Smooth muscle cell (in vitro differentiated cells): ENCODE data around the gene PLPP7. TPM values are rescaled to one million over a fixed set of nuclear protein-coding genes. Genes with fewer than 3 reads are reported as not detected.
A peak's percentile ranks its signal among the peaks of the same experiment; 100 is the strongest.
"Not testable (repeated sequence)": the region's sequence is repeated elsewhere in the genome, so short reads cannot be mapped to it uniquely, and the experiment has no call there.

Experiments
- DNase-seq: peaks from one replicate; lab custom pipeline; 2025; ENCODE audit not compliant: unreplicated experiment; lab: John Stamatoyannopoulos, UW
- H2AFZ ChIP-seq: fragments of 200-600 bp; sonication (generic); 2 replicates; pipeline ENCODE4 v1.6.0; 2016; ENCODE audit warnings: antibody characterized with exemption, low read depth, mild to moderate bottlenecking
- H3F3A ChIP-seq: fragments of 200-600 bp; sonication (generic); 2 replicates; pipeline ENCODE4 v1.6.0; 2017; ENCODE audit warnings: antibody characterized with exemption, low read depth
- H3K27ac ChIP-seq: fragments of 200-600 bp; sonication (generic); 2 replicates; pipeline ENCODE4 v1.5.1; 2016; ENCODE audit warnings: low read depth, mild to moderate bottlenecking
- H3K27me3 ChIP-seq: fragments of 200-600 bp; sonication (generic); 2 replicates; pipeline ENCODE4 v1.6.1; 2016; ENCODE audit warnings: low read depth, mild to moderate bottlenecking
- H3K36me3 ChIP-seq: fragments of 200-600 bp; sonication (generic); 2 replicates; pipeline ENCODE4 v1.5.1; 2016; ENCODE audit warnings: low read depth
- H3K4me1 ChIP-seq: fragments of 200-600 bp; sonication (generic); 2 replicates; pipeline ENCODE4 v1.5.1; 2016; ENCODE audit warnings: low read depth
- H3K4me2 ChIP-seq: fragments of 200-600 bp; sonication (generic); 2 replicates; pipeline ENCODE4 v1.6.0; 2016; ENCODE audit warnings: mild to moderate bottlenecking
- H3K4me3 ChIP-seq: fragments of 200-600 bp; sonication (generic); 2 replicates; pipeline ENCODE4 v1.5.1; 2016; ENCODE audit warnings: mild to moderate bottlenecking
- H3K79me2 ChIP-seq: fragments of 200-600 bp; sonication (generic); 2 replicates; pipeline ENCODE4 v1.6.0; 2016; ENCODE audit warnings: low read depth, mild to moderate bottlenecking
- H3K9ac ChIP-seq: fragments of 200-600 bp; sonication (generic); 2 replicates; pipeline ENCODE4 v1.6.0; 2016; ENCODE audit warnings: low read depth
- H3K9me3 ChIP-seq: fragments of 200-600 bp; sonication (generic); replicated peaks from 2 replicates; pipeline ENCODE4 v1.5.1; 2016; ENCODE audit warnings: low read depth
- H4K20me1 ChIP-seq: fragments of 200-600 bp; sonication (generic); 2 replicates; pipeline ENCODE4 v1.6.0; 2016; ENCODE audit warnings: low read depth
- CTCF ChIP-seq: fragments of 200-600 bp; sonication (generic); IDR thresholded peaks from 2 replicates; pipeline ENCODE4 v1.5.1; 2017; ENCODE audit warnings: borderline replicate concordance, mild to moderate bottlenecking, antibody characterized with exemption; ENCODE audit not compliant: insufficient read depth, poor library complexity, severe bottlenecking
- WGBS: methylation state at CpG from one replicate; pipeline ENCODE4 v1.1.7; 2016; ENCODE audit warnings: low lambda C conversion rate; 5-methylcytosine and 5-hydroxymethylcytosine counted together
- polyA plus RNA-seq: library from polyadenylated mRNA; unstranded; fragments of >200 nt; fragmentation: Nextera tagmentation; extraction: Ambion mirVana; gene quantifications from 2 replicates; pipeline ENCODE4 v1.2.1, GENCODE V29; 2016
- total RNA-seq: library from RNA; depleted of rRNA; stranded (reverse); fragments of >200 nt; gene quantifications from 2 replicates; pipeline ENCODE4 v1.2.3, GENCODE V29; 2014

The PLPP7 gene
- total RNA-seq (0.94 and 4.2 TPM in 2 replicates), polyA plus RNA-seq (0.70 and 3.3 TPM in 2 replicates)

- Histone ChIP-seq H3F3A (no peaks in the 10 kb centered on the region), H3K9me3 (no peaks in the 10 kb centered on the region), H2AFZ (peak within 1 kb of the TSS; percentile 28)
Observed at GRCh38 chr9:131289301-131290035, at the start of gene PLPP7. TSS of gene PLPP7 (plus strand) at chr9:131289723. CDS start at chr9:131289998, 275 bp downstream.

DNA sequence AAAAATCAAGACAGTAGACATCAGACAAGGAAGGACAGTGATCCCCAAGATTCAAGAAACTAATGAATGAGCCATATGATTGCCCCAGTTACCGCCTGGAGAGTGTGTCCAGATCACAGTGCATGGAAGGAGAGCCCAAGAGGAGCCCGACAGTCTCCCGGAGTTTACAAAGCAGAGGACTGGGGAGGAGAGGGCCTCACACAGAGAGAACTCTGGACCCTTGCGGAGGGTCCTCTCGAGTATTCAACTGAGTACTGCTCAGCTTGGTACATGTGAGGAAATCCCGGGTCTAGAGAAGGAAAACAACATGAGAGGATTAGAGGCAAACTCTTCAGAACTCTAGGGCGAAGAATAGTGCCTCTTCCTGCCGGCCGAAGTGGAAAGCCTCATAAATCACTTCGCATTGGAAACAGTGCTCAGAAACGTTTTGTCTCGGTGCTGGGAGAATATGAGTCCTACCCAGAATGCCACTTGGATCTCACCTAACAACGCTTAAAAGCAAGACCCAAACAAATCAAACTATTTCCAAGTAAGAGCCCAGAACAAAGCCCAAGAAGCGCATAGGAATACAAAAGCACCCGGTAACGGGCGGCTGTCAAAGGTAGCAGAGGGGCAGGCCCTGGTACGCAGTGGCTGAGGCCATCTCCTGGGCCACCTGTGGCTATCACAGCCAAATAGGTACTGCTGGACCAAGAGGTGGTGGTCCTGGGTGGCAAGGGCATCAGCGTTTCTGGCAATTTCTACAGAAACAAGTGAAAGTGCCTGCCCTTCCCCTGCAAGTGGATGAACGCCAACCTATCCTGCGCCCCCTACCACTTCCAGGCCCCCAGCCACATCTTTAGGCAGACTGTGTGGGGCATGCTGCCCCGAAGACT is 49.2 kb upstream of the PLPP7 start:
- no peaks in the 10 kb centered on the region for H3K36me3 ChIP-seq
- no peaks in the 10 kb centered on the region for H3K79me2 ChIP-seq
- whole genome bisulfite sequencing, result 76% methylated on average over 22 of the region's 22 CpGs
- H2AFZ ChIP-seq, result no peak overlapping the region
- H3K4me2 ChIP-seq, result no peak overlapping the region
- DNase-seq, result no peak
- no peak for TF ChIP-seq CTCF
- no peak overlapping the region for H3K9ac ChIP-seq
- no peaks in the 10 kb centered on the region for H3K9me3 ChIP-seq
- no peaks in the 10 kb centered on the region for H3K27me3 ChIP-seq
- H3F3A ChIP-seq, result peaks cover 7% of the 10 kb centered on the region
- H4K20me1 ChIP-seq, result no peaks in the 10 kb centered on the region
- no peak overlapping the region for H3K4me3 ChIP-seq
- peaks cover 14% of the 10 kb centered on the region for H3K4me1 ChIP-seq
- no peak overlapping the region for H3K27ac ChIP-seq

More at GRCh38 chr9:131289301-131290035, at the start of gene PLPP7:
- H3K4me3 ChIP-seq, result no peak within 1 kb of the TSS
- TF ChIP-seq CTCF, result no peak
- H3K4me2 ChIP-seq, result peak within 1 kb of the TSS; percentile 43
- no peak within 1 kb of the TSS for H3K9ac ChIP-seq
- 67% methylated on average over 28 of the region's 28 CpGs for WGBS
- no peak for DNase-seq
- peaks cover 3% of the 10 kb centered on the region for H3K4me1 ChIP-seq
- no peak within 1 kb of the TSS for H3K27ac ChIP-seq
- no peaks in the 10 kb centered on the region for H3K36me3 ChIP-seq
- no peaks in the 10 kb centered on the region for H4K20me1 ChIP-seq
- H3K27me3 ChIP-seq, result no peaks in the 10 kb centered on the region
- no peaks in the 10 kb centered on the region for H3K79me2 ChIP-seq

DNA sequence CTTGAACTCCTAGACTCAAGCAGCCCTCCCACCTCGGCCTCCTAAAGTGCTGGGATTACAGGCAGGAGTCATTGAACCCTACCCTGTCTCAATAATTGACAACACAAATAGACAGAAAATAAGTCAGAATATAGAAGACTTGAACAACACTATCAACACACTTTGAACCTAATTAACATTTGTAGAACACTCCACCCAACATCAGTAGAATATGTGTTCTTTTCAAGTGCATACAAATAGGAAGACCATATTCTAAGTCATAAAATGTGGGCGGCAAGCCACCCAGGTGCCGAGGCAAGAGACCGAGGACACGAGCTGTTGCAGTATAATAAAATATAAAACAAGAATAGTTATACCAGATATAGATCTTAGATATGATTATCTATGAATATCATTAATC is 45.2 kb upstream of the PLPP7 start:
- not testable (repeated sequence) for H4K20me1 ChIP-seq, H3K9me3 ChIP-seq, H2AFZ ChIP-seq, H3K4me1 ChIP-seq, H3K4me3 ChIP-seq, H3K36me3 ChIP-seq, H3K79me2 ChIP-seq, H3K4me2 ChIP-seq, H3K9ac ChIP-seq, DNase-seq, H3K27ac ChIP-seq, H3K27me3 ChIP-seq, H3F3A ChIP-seq
- WGBS, result 95% methylated on average over 5 of the region's 5 CpGs

DNA sequence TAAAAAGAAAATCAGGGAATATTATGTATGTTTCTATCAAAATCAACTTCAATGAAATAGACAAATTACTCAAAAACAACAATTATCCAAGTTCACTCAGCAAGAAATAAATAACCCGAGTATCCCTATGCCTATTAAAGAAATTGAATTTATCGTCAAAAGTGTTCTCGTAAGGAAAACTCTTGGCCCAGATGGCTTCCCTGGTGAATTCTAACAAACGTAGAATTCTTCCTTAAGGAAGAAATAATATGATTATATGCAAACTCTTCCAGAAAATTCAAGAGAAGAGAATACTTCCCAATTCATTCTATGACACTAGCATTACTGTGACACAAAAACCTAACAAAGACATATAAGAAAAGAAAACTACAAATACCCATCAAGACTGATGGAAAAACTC is 42.9 kb upstream of the PLPP7 start:
- Histone ChIP-seq H3K4me1 (no peaks in the 10 kb centered on the region), H3K27me3 (no peaks in the 10 kb centered on the region), H2AFZ (no peak overlapping the region), H4K20me1 (no peaks in the 10 kb centered on the region), H3K79me2 (no peaks in the 10 kb centered on the region), H3K9ac (no peak overlapping the region), H3K4me2 (no peak overlapping the region), H3K4me3 (no peak overlapping the region), H3K9me3 (no peaks in the 10 kb centered on the region), H3K36me3 (no peaks in the 10 kb centered on the region), H3K27ac (no peak overlapping the region), H3F3A (no peaks in the 10 kb centered on the region)
- no peak for TF ChIP-seq CTCF
- 96% methylated on average over 4 of the region's 4 CpGs for WGBS
- DNase-seq, result no peak
